ENCODE results near the gene CC2D2A. TPM values are rescaled to one million over a fixed set of nuclear protein-coding genes. Genes with fewer than 3 reads are reported as not detected.

CC2D2A gene
- total RNA-seq, 3 donors from 2014 or later, result 6.3 to 39.1 (median 7.6) TPM

GRCh38 chr4:15427701-15428100 is 42.0 kb upstream of the CC2D2A start, which contains the start of gene C1QTNF7:
Gene C1QTNF7 (plus strand): TSS chr4:15428033. CDS start chr4:15435744, 7,711 bp downstream.
- intact Hi-C loops (cut with DNase I, micrococcal nuclease), result no loop called here
- ATAC-seq (no peak), DNase-seq (no peak)
- Histone ChIP-seq H3K4me1 (ENCODE audit: low read depth) (no peaks in the 10 kb centered on the region), H3K4me3 (no peak within 1 kb of the TSS), H3K36me3 (ENCODE audit: low read depth) (no peaks in the 10 kb centered on the region), H3K9me3 (no peaks in the 10 kb centered on the region)
- TF ChIP-seq CTCF (IDR thresholded peaks at IDR 0.05), result no peak

GRCh38 chr4:15428611-15429010 is 41.1 kb upstream of the CC2D2A start:
- DNase-seq (no peak), ATAC-seq (no peak)
- intact Hi-C loops (cut with DNase I, micrococcal nuclease), result no loop called here
- Histone ChIP-seq H3K9me3 (no peaks in the 10 kb centered on the region), H3K4me1 (ENCODE audit: low read depth) (no peaks in the 10 kb centered on the region), H3K36me3 (ENCODE audit: low read depth) (no peaks in the 10 kb centered on the region), H3K4me3 (no peak overlapping the region)
- no peak for TF ChIP-seq CTCF (IDR thresholded peaks at IDR 0.05)

GRCh38 chr4:15434091-15434490 is 35.6 kb upstream of the CC2D2A start:
- ATAC-seq (no peak), DNase-seq (no peak)
- H3K4me3 ChIP-seq, result no peak overlapping the region
- no peaks in the 10 kb centered on the region for H3K4me1 ChIP-seq (ENCODE audit: low read depth)
- intact Hi-C loops (cut with DNase I, micrococcal nuclease), result no loop called here
- no peak for TF ChIP-seq CTCF (IDR thresholded peaks at IDR 0.05)
- H3K9me3 ChIP-seq, result no peaks in the 10 kb centered on the region
- no peaks in the 10 kb centered on the region for H3K36me3 ChIP-seq (ENCODE audit: low read depth)

- H3K4me1 ChIP-seq (ENCODE audit: low read depth), result no peaks in the 10 kb centered on the region
- no peak for ATAC-seq
- no peak for DNase-seq
- TF ChIP-seq CTCF (IDR thresholded peaks at IDR 0.05), result no peak
- H3K4me3 ChIP-seq, result no peak overlapping the region
- intact Hi-C loops (cut with DNase I, micrococcal nuclease), result no loop called here
- no peaks in the 10 kb centered on the region for H3K36me3 ChIP-seq (ENCODE audit: low read depth)
- H3K9me3 ChIP-seq, result no peaks in the 10 kb centered on the region
Measured at GRCh38 chr4:15434676-15435075, 35.0 kb upstream of the CC2D2A start.

- DNase-seq (no peak), ATAC-seq (no peak)
- intact Hi-C loops (cut with DNase I, micrococcal nuclease), result no loop called here
- Histone ChIP-seq H3K9me3 (no peaks in the 10 kb centered on the region), H3K36me3 (ENCODE audit: low read depth) (no peaks in the 10 kb centered on the region), H3K4me1 (ENCODE audit: low read depth) (no peaks in the 10 kb centered on the region), H3K4me3 (no peak overlapping the region)
- TF ChIP-seq CTCF (IDR thresholded peaks at IDR 0.05), result no peak
Measured at GRCh38 chr4:15436513-15436912, 33.2 kb upstream of the CC2D2A start.

- Histone ChIP-seq H3K4me1 (ENCODE audit: low read depth) (no peaks in the 10 kb centered on the region), H3K36me3 (ENCODE audit: low read depth) (no peaks in the 10 kb centered on the region), H3K9me3 (no peaks in the 10 kb centered on the region), H3K4me3 (no peak overlapping the region)
- TF ChIP-seq CTCF (IDR thresholded peaks at IDR 0.05), result no peak
- no peak for ATAC-seq
- intact Hi-C loops (cut with DNase I, micrococcal nuclease), result no loop called here
- DNase-seq, result no peak
Measured at GRCh38 chr4:15438939-15439524, 30.6 kb upstream of the CC2D2A start.
